GM19193 (cell line): ENCODE data around the gene C6orf62.

Experiments used
- POLR2A ChIP-seq: IDR thresholded peaks from 4 replicates; pipeline ENCODE4 v1.6.1; 2011; ENCODE audit not compliant: insufficient read depth, insufficient read length; ENCODE audit errors: extremely low read depth

The C6orf62 gene

GRCh38 chr6:24658573-24659560 lies 60.1 kb downstream of the C6orf62 start:
- TF ChIP-seq POLR2A = no peak

- no peak for TF ChIP-seq POLR2A
Observed at GRCh38 chr6:24655215-24655614, 63.7 kb downstream of the C6orf62 start.
